Lower lobe of right lung (tissue), 2 donors: Measurements from ENCODE around the gene DYSF. TPM values are rescaled to one million over a fixed set of nuclear protein-coding genes. Genes with fewer than 3 reads are reported as not detected.

Source experiments
- ATAC-seq, 2 donors: fragments of 200-7000 bp; cut with Tn5 transposase; one replicate each; pipeline ENCODE4 v1.9.1; 2020 to 2022; ENCODE audit warnings: mild to moderate bottlenecking in 2 of 2, moderate library complexity in 2 of 2
- DNase-seq: peaks from one replicate; pipeline ENCODE4 v3.0.0-alpha.2; 2020
- H3K27ac ChIP-seq: fragments of 200-600 bp; one replicate; pipeline ENCODE4 v1.8.0; 2022
- H3K27me3 ChIP-seq: fragments of 200-600 bp; one replicate; pipeline ENCODE4 v1.8.0; 2022; ENCODE audit warnings: low read depth
- H3K36me3 ChIP-seq: fragments of 200-600 bp; one replicate; pipeline ENCODE4 v1.8.0; 2022; ENCODE audit warnings: mild to moderate bottlenecking
- H3K4me1 ChIP-seq: fragments of 200-600 bp; one replicate; pipeline ENCODE4 v1.8.0; 2022
- H3K4me3 ChIP-seq: fragments of 200-600 bp; one replicate; pipeline ENCODE4 v1.8.0; 2022; ENCODE audit warnings: mild to moderate bottlenecking
- H3K9me3 ChIP-seq: fragments of 200-600 bp; one replicate; pipeline ENCODE4 v1.8.0; 2022
- intact Hi-C: fragments of 100-400 bp; cut with DNase I; formaldehyde crosslinking; loops from one replicate; pipeline ENCODE4 v1.11.0; 2022
- total RNA-seq: library from RNA; stranded (reverse); fragmentation: NEBNext Ultra II Directional; extraction: Animal tissue kit (Norgen Biotek cat#: 25700); gene quantifications from one replicate; pipeline ENCODE4 v1.2.1, GENCODE V29; 2021
- TF ChIP-seq, protein P1 (sequence below): fragments of 200-600 bp; IDR thresholded peaks from one replicate; pipeline ENCODE4 v1.8.0; 2022; ENCODE audit warnings: antibody characterized with exemption, mild to moderate bottlenecking
- donor health status: DM: no; HTN: yes; CAD: no; lungs with severe emphysema.

DYSF gene
- total RNA-seq, 1 donor from 2014 or later: 41.2 TPM

DNA sequence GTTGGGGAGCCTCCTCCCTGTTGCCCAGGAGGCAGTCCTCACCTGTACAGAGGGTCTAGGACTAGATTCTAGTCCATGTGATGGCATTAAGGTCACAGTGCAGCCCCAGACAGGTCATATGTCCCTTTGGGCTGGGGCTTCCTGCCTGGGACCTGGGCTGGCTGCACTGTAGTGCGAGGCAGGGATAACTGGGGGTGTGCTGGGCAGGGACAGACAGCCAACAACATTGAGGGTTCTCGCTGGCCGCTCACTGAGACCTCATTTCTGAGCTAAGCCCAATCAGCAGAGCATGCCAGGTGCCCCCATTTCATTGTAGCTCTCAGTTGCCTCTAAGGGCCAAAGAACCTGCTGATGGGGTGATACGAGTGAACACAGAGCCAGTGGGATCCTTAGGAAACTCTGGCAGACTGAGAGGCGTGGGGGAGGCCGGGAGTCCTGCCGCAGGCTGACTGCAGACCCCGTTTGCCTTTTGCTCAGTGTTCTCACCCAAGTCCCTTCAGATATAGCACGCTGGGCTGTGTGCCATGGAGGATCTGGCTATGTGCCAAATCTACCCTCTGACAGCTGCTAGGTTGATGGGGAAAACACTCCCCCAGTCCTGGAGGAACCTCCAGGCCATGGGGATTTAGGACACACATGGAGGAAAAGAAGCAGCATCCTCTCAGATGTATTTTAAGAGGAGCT, 51.9 kb downstream of the DYSF start:
- H3K36me3 ChIP-seq: no peaks in the 10 kb centered on the region
- no peak for DNase-seq
- peaks cover 43% of the 10 kb centered on the region for H3K4me1 ChIP-seq
- H3K27ac ChIP-seq: peak overlapping the region; percentile 74
- intact Hi-C loops: no loop called here
- TF ChIP-seq, protein P1, sequence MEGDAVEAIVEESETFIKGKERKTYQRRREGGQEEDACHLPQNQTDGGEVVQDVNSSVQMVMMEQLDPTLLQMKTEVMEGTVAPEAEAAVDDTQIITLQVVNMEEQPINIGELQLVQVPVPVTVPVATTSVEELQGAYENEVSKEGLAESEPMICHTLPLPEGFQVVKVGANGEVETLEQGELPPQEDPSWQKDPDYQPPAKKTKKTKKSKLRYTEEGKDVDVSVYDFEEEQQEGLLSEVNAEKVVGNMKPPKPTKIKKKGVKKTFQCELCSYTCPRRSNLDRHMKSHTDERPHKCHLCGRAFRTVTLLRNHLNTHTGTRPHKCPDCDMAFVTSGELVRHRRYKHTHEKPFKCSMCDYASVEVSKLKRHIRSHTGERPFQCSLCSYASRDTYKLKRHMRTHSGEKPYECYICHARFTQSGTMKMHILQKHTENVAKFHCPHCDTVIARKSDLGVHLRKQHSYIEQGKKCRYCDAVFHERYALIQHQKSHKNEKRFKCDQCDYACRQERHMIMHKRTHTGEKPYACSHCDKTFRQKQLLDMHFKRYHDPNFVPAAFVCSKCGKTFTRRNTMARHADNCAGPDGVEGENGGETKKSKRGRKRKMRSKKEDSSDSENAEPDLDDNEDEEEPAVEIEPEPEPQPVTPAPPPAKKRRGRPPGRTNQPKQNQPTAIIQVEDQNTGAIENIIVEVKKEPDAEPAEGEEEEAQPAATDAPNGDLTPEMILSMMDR: no peak
- no peak overlapping the region for H3K4me3 ChIP-seq
- no peaks in the 10 kb centered on the region for H3K9me3 ChIP-seq
- H3K27me3 ChIP-seq: no peaks in the 10 kb centered on the region
- no peak for ATAC-seq

DNA sequence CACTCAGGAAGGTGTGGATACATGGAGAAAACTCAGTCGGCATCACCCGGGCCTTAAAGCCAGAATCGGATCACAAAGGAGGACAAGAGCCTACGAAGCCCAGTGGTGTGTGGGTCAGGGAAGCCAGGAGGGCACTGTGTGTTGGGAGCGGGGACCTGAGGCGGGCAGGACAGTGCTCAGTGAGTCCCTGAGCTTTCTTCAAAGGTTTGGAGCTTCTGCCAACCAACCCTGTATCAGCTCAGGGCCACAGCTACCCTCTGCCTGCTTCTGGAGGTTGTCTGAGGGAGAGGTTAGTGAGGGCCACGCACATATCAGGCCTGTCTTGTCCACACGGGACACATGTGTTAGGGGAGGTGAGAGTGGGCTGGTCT, 52.4 kb downstream of the DYSF start:
- H3K36me3 ChIP-seq: no peaks in the 10 kb centered on the region
- peaks cover 41% of the 10 kb centered on the region for H3K4me1 ChIP-seq
- no peak overlapping the region for H3K4me3 ChIP-seq
- no peaks in the 10 kb centered on the region for H3K27me3 ChIP-seq
- H3K9me3 ChIP-seq: no peaks in the 10 kb centered on the region
- TF ChIP-seq, protein P1: no peak
- H3K27ac ChIP-seq: no peak overlapping the region
- DNase-seq: no peak
- intact Hi-C loops: no loop called here
- ATAC-seq: no peak

DNA sequence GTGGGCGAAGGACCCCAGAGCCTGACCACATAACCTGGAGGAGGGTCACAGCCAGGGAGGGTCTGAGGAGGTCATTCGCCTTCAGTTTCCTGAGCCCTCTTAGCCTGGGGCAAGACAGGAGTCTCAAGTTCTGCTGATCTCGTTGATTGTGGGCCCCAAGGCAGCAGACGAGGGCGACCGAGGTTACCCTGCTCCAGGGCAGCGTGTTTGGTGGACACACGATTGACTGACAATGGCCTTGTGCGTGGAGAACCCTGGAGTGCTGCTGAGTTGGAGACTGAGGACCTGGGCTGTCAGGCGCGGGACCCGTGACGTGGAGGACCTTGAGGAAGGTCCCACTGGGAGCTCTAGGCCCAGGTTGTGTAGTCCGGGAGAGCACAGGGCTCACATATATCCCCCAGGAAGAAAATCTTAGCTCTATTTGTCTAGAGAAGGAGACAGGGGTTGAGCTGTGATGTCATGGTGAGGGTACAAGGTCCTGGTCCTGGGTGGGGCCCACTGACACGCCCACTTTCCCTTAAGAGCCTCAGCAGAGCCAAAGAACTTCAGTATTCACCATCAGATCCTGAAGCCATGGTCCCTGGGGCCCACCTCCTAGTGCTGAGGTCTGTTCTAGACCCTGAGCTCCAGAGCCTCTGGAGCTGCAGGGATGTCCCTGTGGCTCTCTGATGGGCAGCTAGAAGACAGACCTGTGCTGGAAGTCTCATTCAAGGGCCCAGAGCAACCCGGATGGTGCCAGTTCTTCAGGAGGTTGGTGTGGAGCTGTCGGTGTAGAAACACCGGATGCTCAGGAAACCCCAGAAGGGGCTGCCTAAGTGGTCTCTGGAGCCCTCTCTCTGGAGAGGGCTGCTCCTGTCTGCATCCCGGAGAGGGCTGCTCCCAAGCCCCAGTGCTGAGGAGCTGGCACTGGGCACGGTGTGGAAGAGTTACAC, 53.1 kb downstream of the DYSF start:
- Histone ChIP-seq H3K9me3 (no peaks in the 10 kb centered on the region), H3K4me1 (peaks cover 33% of the 10 kb centered on the region), H3K27me3 (no peaks in the 10 kb centered on the region), H3K27ac (no peak overlapping the region), H3K4me3 (no peak overlapping the region), H3K36me3 (no peaks in the 10 kb centered on the region)
- ATAC-seq (no peak), DNase-seq (no peak)
- TF ChIP-seq, protein P1: no peak
- intact Hi-C loops: no loop called here

DNA sequence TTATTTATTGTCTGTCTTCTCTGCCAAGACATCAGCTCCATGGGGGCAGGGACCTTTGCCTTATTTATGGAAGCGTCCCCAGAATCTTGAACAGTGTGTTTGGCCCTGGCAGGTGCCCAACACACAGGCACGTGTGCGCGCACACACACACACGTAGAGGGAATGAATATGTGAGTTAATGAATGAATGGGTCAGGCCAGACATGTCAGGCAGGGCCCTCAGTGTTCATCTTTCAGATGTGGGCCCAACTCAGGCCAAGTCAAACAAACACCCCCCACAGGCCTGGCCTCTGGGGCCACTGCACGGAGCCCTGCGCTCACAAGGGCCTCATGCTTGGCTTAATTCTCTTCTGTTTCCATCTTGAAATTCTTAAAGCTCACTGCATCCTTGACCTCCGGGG, 54.1 kb downstream of the DYSF start:
- ATAC-seq (no peak), DNase-seq (no peak)
- Histone ChIP-seq H3K4me1 (peaks cover 27% of the 10 kb centered on the region), H3K36me3 (no peaks in the 10 kb centered on the region), H3K27ac (no peak overlapping the region), H3K4me3 (no peak overlapping the region), H3K9me3 (no peaks in the 10 kb centered on the region), H3K27me3 (no peaks in the 10 kb centered on the region)
- TF ChIP-seq, protein P1: no peak
- intact Hi-C loops: no loop called here

DNA sequence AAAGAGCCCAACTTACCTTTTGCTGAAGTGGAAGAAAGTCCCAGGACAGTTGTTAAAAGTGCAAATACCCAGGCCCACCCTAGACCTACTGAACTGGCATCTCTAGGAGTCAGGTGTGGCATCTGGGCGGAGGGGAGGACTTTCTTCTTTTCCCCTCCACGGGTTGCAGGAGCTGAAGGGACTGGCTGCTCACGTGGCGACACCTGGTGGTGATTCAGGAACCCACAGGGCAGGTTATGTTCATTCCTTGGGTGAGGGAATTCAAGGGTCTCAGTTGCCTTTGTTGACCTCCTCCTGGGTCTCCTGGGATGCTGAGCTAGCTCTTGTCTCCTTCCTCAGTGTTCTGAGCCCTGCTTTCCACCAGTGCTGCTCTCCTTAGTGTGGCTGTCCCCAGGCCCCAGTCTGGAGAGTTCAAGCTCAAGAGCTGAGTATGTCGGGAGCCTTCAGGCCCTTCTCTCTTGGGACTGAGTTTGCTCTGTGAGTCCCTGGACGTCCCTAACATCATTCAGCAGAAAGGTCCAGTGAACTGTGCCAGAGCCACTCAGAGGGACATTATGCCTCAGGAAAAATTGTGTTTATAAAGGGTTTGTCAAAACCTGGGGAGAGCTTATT, 56.9 kb downstream of the DYSF start:
- Histone ChIP-seq H3K36me3 (peaks cover 2% of the 10 kb centered on the region), H3K4me3 (no peak overlapping the region), H3K27ac (no peak overlapping the region), H3K4me1 (peaks cover 5% of the 10 kb centered on the region), H3K9me3 (no peaks in the 10 kb centered on the region), H3K27me3 (no peaks in the 10 kb centered on the region)
- intact Hi-C loops: loop anchor here (10.0 kb wide), 1 partner anchor 216 kb away; no protein-coding TSS in a partner anchor
- TF ChIP-seq, protein P1: peak; percentile 93
- ATAC-seq: peak; percentile 65 to 77
- DNase-seq: peak; percentile 79
